Measurements from ENCODE around the gene C6orf47.

GRCh38 chr6:31663961-31664789 is 3.6 kb upstream of the C6orf47 start:
- TF ChIP-seq CTCF (conservative IDR thresholded peaks at IDR 0.05; ENCODE audit: low read length) (peak; percentile 53), EZH2phosphoT487 (IDR thresholded peaks at IDR 0.05; ENCODE audit: borderline replicate concordance, low read depth, low read length) (no peak)

Data from OCI-LY7 (cell line).